GM13976 (cell line): Measurements from ENCODE around the gene NEK10.

Experiments
- DNase-seq: peaks from one replicate; pipeline ENCODE4 v3.0.0; 2012; ENCODE audit warnings: low spot score
- in situ Hi-C: fragments of 300-500 bp; cut with MboI; formaldehyde crosslinking; loops from one replicate; pipeline ENCODE4 v1.12.0; 2022; ENCODE audit warnings: low sequenced_read_pairs, mixed read lengths, inconsistent platforms; ENCODE audit not compliant: unreplicated experiment
- TF ChIP-seq, protein P1 (sequence below): IDR thresholded peaks from 2 replicates; pipeline ENCODE4 v1.5.1; 2012; ENCODE audit warnings: borderline replicate concordance, mild to moderate bottlenecking; ENCODE audit not compliant: insufficient read depth; ENCODE audit errors: extremely low read depth, missing control alignments, control extremely low read depth

Gene NEK10

DNA sequence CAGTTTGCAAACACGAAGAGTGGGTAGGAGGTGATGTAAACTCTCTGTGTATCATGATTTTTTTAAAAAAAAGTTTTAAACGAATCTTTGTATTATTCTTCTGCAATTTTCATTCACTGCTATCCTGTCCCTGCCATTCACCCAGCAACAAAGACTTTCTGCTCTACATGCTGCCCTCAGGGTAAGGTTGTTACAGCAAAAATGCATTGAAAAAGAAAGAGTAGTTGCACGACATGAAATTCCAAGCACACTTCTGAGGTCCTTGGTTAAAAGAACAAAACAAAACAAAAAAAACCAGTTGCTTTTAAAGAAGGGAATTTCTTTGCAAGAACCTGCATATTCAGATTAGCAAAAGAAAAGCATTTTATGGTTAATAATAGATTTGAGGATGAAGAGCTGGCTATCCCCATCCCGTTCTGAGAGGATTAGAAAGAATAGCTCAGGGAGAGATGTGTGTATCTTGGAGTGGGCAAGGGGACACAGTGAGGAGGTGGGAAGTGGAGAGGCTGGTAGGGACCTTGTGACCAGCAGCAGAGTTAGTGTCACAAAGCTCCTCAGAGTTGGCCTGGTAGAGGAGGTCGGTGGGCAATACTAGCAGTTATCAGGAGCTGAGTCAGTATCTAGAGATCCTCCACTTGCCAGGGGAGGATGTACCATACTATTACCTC, 290.8 kb downstream of the NEK10 start:
- in situ Hi-C loops, result no loop called here
- TF ChIP-seq, protein P1, sequence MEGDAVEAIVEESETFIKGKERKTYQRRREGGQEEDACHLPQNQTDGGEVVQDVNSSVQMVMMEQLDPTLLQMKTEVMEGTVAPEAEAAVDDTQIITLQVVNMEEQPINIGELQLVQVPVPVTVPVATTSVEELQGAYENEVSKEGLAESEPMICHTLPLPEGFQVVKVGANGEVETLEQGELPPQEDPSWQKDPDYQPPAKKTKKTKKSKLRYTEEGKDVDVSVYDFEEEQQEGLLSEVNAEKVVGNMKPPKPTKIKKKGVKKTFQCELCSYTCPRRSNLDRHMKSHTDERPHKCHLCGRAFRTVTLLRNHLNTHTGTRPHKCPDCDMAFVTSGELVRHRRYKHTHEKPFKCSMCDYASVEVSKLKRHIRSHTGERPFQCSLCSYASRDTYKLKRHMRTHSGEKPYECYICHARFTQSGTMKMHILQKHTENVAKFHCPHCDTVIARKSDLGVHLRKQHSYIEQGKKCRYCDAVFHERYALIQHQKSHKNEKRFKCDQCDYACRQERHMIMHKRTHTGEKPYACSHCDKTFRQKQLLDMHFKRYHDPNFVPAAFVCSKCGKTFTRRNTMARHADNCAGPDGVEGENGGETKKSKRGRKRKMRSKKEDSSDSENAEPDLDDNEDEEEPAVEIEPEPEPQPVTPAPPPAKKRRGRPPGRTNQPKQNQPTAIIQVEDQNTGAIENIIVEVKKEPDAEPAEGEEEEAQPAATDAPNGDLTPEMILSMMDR, result no peak
- DNase-seq, result no peak

- in situ Hi-C loops, result no loop called here
- no peak for DNase-seq
- TF ChIP-seq, protein P1, result no peak
Measured at GRCh38 chr3:27076815-27077630, 292.2 kb downstream of the NEK10 start.

DNA sequence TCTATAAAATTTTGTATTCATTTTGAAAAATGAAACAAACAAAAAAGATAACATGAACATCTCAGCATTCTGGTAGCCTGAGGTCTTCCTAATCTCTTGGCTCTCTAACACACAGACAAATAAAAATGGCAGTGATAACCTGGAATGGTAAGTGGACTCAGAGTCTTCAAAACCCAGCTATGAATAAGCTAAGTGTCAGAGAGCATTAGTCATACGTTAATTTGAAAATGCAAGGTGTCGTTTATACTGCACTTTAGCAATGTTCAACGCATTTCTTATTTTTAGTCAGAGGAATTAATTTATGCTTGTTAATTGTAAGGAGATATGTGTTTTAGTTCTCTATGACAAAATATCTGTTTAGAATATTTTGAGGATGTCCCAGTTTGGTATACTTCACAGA, 294.3 kb downstream of the NEK10 start:
- in situ Hi-C loops, result no loop called here
- TF ChIP-seq, protein P1, result no peak
- no peak for DNase-seq

DNA sequence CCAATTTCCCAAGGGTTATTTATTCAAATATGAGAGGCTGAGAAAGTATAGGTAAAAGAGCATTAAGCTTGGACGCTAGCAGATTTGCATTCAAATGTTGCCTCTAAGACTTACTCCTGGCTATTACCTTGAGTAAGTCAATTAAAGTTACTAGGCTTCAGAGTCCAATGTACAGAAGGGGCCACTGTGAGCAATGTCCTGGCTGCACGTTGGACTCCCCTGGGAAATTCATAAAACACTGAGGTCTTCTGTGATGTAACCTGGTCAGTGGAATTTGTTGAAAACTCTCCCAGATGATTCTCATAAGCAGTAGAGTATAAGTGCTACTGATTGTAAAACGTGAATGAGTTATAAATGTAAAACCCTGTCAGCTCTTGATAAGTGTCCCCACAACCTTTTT, 295.3 kb downstream of the NEK10 start:
- in situ Hi-C loops, result no loop called here
- TF ChIP-seq, protein P1, result no peak
- no peak for DNase-seq

DNA sequence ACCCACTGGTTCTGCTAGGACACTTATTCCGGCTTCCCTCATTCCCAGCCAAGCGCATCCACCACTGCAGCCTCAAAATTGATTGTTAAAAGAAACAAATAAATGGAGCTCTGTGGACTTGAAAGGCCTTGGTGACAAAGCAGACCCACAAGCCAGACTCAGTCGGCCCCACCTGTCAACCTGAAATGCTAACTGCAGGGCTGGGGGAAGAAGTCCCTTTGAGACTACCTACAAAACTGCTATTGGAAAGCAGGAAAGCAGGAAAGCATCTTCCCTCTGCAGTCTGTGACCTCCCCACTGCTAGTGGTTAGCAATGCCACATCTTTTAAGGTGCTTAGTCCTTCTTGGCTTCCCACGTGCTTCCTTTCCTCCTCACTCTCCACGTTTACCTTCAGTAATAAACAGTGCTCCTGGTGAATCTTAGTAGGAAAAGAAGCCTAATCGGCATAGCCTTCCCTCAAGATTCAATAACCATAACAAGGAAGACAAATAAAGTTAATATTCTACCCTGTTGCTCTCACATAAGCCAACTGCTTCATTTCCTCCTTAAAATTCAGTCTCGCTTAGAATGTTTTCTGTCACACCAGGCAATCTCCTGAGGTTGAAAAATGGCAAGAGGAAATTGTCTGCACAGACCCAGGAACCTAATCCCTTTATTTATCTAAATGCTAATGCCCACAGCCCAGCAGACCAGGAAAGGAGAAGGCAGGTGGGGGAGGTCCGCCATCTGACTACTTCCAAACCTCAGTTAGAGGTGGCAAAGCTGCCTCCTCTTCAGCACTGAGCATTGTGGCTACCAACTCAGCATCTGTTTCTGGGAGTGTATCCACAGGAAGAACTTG, 296.2 kb downstream of the NEK10 start:
- in situ Hi-C loops, result no loop called here
- no peak for DNase-seq

GRCh38 chr3:27060336-27060735, 308.8 kb downstream of the NEK10 start:
- TF ChIP-seq, protein P1, result no peak
- DNase-seq, result no peak

More for the DNA sequence above, 296.2 kb downstream of the NEK10 start:
- TF ChIP-seq, protein P1, result no peak

More at GRCh38 chr3:27060336-27060735, 308.8 kb downstream of the NEK10 start:
- in situ Hi-C loops, result no loop called here
